ENCODE results near the gene PARD3. TPM values are rescaled to one million over a fixed set of nuclear protein-coding genes. Genes with fewer than 3 reads are reported as not detected.
"Not testable (repeated sequence)": the region's sequence is repeated elsewhere in the genome, so short reads cannot be mapped to it uniquely, and the experiment has no call there.

The PARD3 gene
- total RNA-seq, 2 donors from 2014 or later, result 1.4 to 2.7 TPM

- not testable (repeated sequence) for DNase-seq (ENCODE audit: low spot score in 2 of 2); ATAC-seq; H3K27ac Mint-ChIP-seq; H3K9me3 Mint-ChIP-seq; H3K36me3 Mint-ChIP-seq
Measured at GRCh38 chr10:34439386-34439785, 375.7 kb downstream of the PARD3 start.

- no peak overlapping the region for H3K27ac Mint-ChIP-seq
- no peak for ATAC-seq
- H3K9me3 Mint-ChIP-seq, result peaks cover 0 to 4% of the 10 kb centered on the region in 2 donors
- no peak for DNase-seq (ENCODE audit: low spot score in 2 of 2)
- H3K36me3 Mint-ChIP-seq, result no peaks in the 10 kb centered on the region
Measured at GRCh38 chr10:34438741-34439140, 376.4 kb downstream of the PARD3 start.

- H3K36me3 Mint-ChIP-seq, result no peaks in the 10 kb centered on the region
- H3K9me3 Mint-ChIP-seq, result peaks cover 0 to 4% of the 10 kb centered on the region in 2 donors
- no peak for ATAC-seq
- H3K27ac Mint-ChIP-seq, result no peak overlapping the region
- no peak for DNase-seq (ENCODE audit: low spot score in 2 of 2)
Measured at GRCh38 chr10:34437906-34438305, 377.2 kb downstream of the PARD3 start.

GRCh38 chr10:34434119-34434594 is 380.9 kb downstream of the PARD3 start:
- Mint-ChIP-seq H3K27ac (no peak overlapping the region), H3K36me3 (no peaks in the 10 kb centered on the region), H3K9me3 (no peaks in the 10 kb centered on the region)
- DNase-seq (ENCODE audit: low spot score in 2 of 2), result no peak
- ATAC-seq, result no peak

GRCh38 chr10:34433241-34434076 is 381.6 kb downstream of the PARD3 start:
- DNase-seq (ENCODE audit: low spot score in 2 of 2) (no peak), ATAC-seq (no peak)
- no peaks in the 10 kb centered on the region for H3K9me3 Mint-ChIP-seq
- no peaks in the 10 kb centered on the region for H3K36me3 Mint-ChIP-seq
- H3K27ac Mint-ChIP-seq, result no peak overlapping the region

- Mint-ChIP-seq H3K9me3 (no peaks in the 10 kb centered on the region), H3K27ac (no peak overlapping the region), H3K36me3 (no peaks in the 10 kb centered on the region)
- ATAC-seq (no peak), DNase-seq (ENCODE audit: low spot score in 2 of 2) (no peak)
Measured at GRCh38 chr10:34432589-34432988, 382.5 kb downstream of the PARD3 start.

GRCh38 chr10:34430685-34431084 is 384.4 kb downstream of the PARD3 start:
- DNase-seq (ENCODE audit: low spot score in 2 of 2), result no peak
- Mint-ChIP-seq H3K27ac (no peak overlapping the region), H3K36me3 (no peaks in the 10 kb centered on the region), H3K9me3 (no peaks in the 10 kb centered on the region)
- ATAC-seq, result no peak

GRCh38 chr10:34428501-34428900 is 386.6 kb downstream of the PARD3 start:
- H3K36me3 Mint-ChIP-seq, result no peaks in the 10 kb centered on the region
- ATAC-seq (no peak), DNase-seq (ENCODE audit: low spot score in 2 of 2) (no peak)

GRCh38 chr10:34427911-34428216 is 387.2 kb downstream of the PARD3 start:
- Mint-ChIP-seq H3K9me3 (no peaks in the 10 kb centered on the region), H3K27ac (no peak overlapping the region), H3K36me3 (no peaks in the 10 kb centered on the region)
- ATAC-seq (no peak), DNase-seq (ENCODE audit: low spot score in 2 of 2) (no peak)

More at GRCh38 chr10:34428501-34428900, 386.6 kb downstream of the PARD3 start:
- no peaks in the 10 kb centered on the region for H3K9me3 Mint-ChIP-seq
- H3K27ac Mint-ChIP-seq, result no peak overlapping the region

- not testable (repeated sequence) for H3K36me3 Mint-ChIP-seq; H3K9me3 Mint-ChIP-seq; DNase-seq (ENCODE audit: low spot score in 2 of 2); ATAC-seq; H3K27ac Mint-ChIP-seq
Measured at GRCh38 chr10:34427158-34427910, 387.8 kb downstream of the PARD3 start.

GRCh38 chr10:34426538-34427157 is 388.4 kb downstream of the PARD3 start:
- not testable (repeated sequence) for H3K36me3 Mint-ChIP-seq; H3K27ac Mint-ChIP-seq; H3K9me3 Mint-ChIP-seq; ATAC-seq; DNase-seq (ENCODE audit: low spot score in 2 of 2)

GRCh38 chr10:34426041-34426440 is 389.1 kb downstream of the PARD3 start:
- Mint-ChIP-seq H3K9me3 (no peaks in the 10 kb centered on the region), H3K27ac (no peak overlapping the region), H3K36me3 (no peaks in the 10 kb centered on the region)
- DNase-seq (ENCODE audit: low spot score in 2 of 2) (no peak), ATAC-seq (no peak)

- no peak overlapping the region for H3K27ac Mint-ChIP-seq
- DNase-seq (ENCODE audit: low spot score in 2 of 2) (no peak), ATAC-seq (no peak)
- no peaks in the 10 kb centered on the region for H3K9me3 Mint-ChIP-seq
- no peaks in the 10 kb centered on the region for H3K36me3 Mint-ChIP-seq
Measured at GRCh38 chr10:34423673-34424625, 391.1 kb downstream of the PARD3 start.

- H3K27ac Mint-ChIP-seq, result no peak overlapping the region
- ATAC-seq, result no peak
- H3K9me3 Mint-ChIP-seq, result no peaks in the 10 kb centered on the region
- DNase-seq (ENCODE audit: low spot score in 2 of 2), result no peak
- H3K36me3 Mint-ChIP-seq, result no peaks in the 10 kb centered on the region
Measured at GRCh38 chr10:34420795-34421194, 394.3 kb downstream of the PARD3 start.

GRCh38 chr10:34420273-34420672 is 394.8 kb downstream of the PARD3 start:
- DNase-seq (ENCODE audit: low spot score in 2 of 2) (no peak), ATAC-seq (no peak)
- no peak overlapping the region for H3K27ac Mint-ChIP-seq
- H3K36me3 Mint-ChIP-seq, result no peaks in the 10 kb centered on the region
- H3K9me3 Mint-ChIP-seq, result no peaks in the 10 kb centered on the region

- DNase-seq (ENCODE audit: low spot score in 2 of 2) (no peak), ATAC-seq (no peak)
- Mint-ChIP-seq H3K36me3 (no peaks in the 10 kb centered on the region), H3K27ac (no peak overlapping the region), H3K9me3 (no peaks in the 10 kb centered on the region)
Measured at GRCh38 chr10:34415039-34415438, 400.1 kb downstream of the PARD3 start.

Data from activated naive CD4-positive, alpha-beta T cell treated with anti-CD3 and anti-CD28 coated beads, Interleukin-2, amount 50 U/mL, for 72 hours (primary cell).